Measurements from ENCODE around the gene TLCD3B.

TLCD3B gene

GRCh38 chr16:30054959-30055553 is 24.0 kb upstream of the TLCD3B start:
- no peak overlapping the region for H3K9ac ChIP-seq (ENCODE audit: low read length)
- H3K27ac ChIP-seq (ENCODE audit: low read depth, low read length): no peak overlapping the region
- H3K4me2 ChIP-seq (ENCODE audit: low read length): no peak overlapping the region
- no CpG with 5 or more reads among the region's 10 CpGs for WGBS (ENCODE audit: extremely low coverage, insufficient coverage, insufficient read length)
- no peak overlapping the region for H4K8ac ChIP-seq (ENCODE audit: low read depth, low read length)
- H2BK5ac ChIP-seq (ENCODE audit: low read depth, low read length, poor library complexity): no peak overlapping the region
- peaks cover 2% of the 10 kb centered on the region for H3K79me2 ChIP-seq (ENCODE audit: control insufficient read depth, insufficient read depth, low read length, poor library complexity)
- peaks cover 0 to 1% of the 10 kb centered on the region in 2 experiments for H3K36me3 ChIP-seq (ENCODE audit: control insufficient read depth in 1 of 2, insufficient read depth in 2 of 2, low read length in 2 of 2)
- no peak overlapping the region for H4K12ac ChIP-seq (ENCODE audit: low read depth, low read length)
- no peak overlapping the region for H3K4me3 ChIP-seq (ENCODE audit: low read depth, low read length)
- H3K9me3 ChIP-seq (ENCODE audit: insufficient read depth, low read depth, low read length): peaks cover 3% of the 10 kb centered on the region
- no peak overlapping the region for H3K18ac ChIP-seq (ENCODE audit: low read length)
- peak; percentile 34 to 51 for DNase-seq
- no peaks in the 10 kb centered on the region for H3K27me3 ChIP-seq (ENCODE audit: insufficient read depth, low read length)
- H2BK120ac ChIP-seq (ENCODE audit: insufficient read depth, low read length, poor library complexity): no peak overlapping the region
- H3K79me1 ChIP-seq (ENCODE audit: low read length): peaks cover 5% of the 10 kb centered on the region
- H3K14ac ChIP-seq (ENCODE audit: low read length): no peak overlapping the region
- no peak overlapping the region for H3K4ac ChIP-seq (ENCODE audit: low read depth, low read length)
- H3K4me1 ChIP-seq (ENCODE audit: control insufficient read depth in 1 of 2, insufficient read depth in 2 of 2, low read length in 2 of 2): peaks cover 3 to 14% of the 10 kb centered on the region in 2 experiments
- no peak overlapping the region for H3K23ac ChIP-seq (ENCODE audit: low read length)
- H2AK5ac ChIP-seq (ENCODE audit: low read length): no peak overlapping the region
- no peak overlapping the region for H2BK12ac ChIP-seq (ENCODE audit: low read length)
- no peak overlapping the region for H4K91ac ChIP-seq (ENCODE audit: low read depth, low read length)
- no peak overlapping the region for H2AFZ ChIP-seq (ENCODE audit: insufficient read depth, low read length, poor library complexity)

DNA sequence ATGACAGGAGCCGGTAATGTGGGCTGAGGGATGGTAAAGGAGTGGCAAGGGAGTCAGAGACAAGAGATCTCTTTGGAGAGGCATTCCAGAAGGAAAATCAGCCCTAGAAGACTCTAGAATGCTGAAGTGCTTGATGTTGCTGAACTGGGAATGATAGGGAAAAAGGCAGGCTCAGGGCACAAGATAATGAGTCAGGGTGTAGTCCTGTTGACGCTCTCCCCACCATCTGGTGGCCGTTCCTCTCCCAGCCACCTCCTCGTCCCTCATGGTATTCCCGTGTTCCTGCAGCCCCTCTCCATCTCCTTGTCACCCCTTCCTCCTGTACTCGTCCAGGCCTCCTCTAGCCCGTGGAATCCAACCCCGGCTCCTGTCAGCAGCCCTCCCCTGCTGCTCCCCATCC is 23.4 kb upstream of the TLCD3B start:
- no peak overlapping the region for H3K4me3 ChIP-seq (ENCODE audit: low read depth, low read length)
- no peak overlapping the region for H2BK5ac ChIP-seq (ENCODE audit: low read depth, low read length, poor library complexity)

GRCh38 chr16:30053376-30054015 is 22.4 kb upstream of the TLCD3B start:
- H3K4me3 ChIP-seq (ENCODE audit: low read depth, low read length): peak overlapping the region; percentile 73
- H2BK120ac ChIP-seq (ENCODE audit: insufficient read depth, low read length, poor library complexity): no peak overlapping the region
- no peak overlapping the region for H3K27ac ChIP-seq (ENCODE audit: low read depth, low read length)
- peaks cover 5% of the 10 kb centered on the region for H3K79me1 ChIP-seq (ENCODE audit: low read length)
- no peak overlapping the region for H3K23ac ChIP-seq (ENCODE audit: low read length)
- no peak overlapping the region for H2BK12ac ChIP-seq (ENCODE audit: low read length)
- no peak overlapping the region for H2BK5ac ChIP-seq (ENCODE audit: low read depth, low read length, poor library complexity)
- peaks cover 3 to 14% of the 10 kb centered on the region in 2 experiments for H3K4me1 ChIP-seq (ENCODE audit: control insufficient read depth in 1 of 2, insufficient read depth in 2 of 2, low read length in 2 of 2)
- WGBS (ENCODE audit: extremely low coverage, insufficient coverage, insufficient read length): no CpG with 5 or more reads among the region's 19 CpGs
- H4K91ac ChIP-seq (ENCODE audit: low read depth, low read length): peak overlapping the region; percentile 38
- H4K12ac ChIP-seq (ENCODE audit: low read depth, low read length): no peak overlapping the region
- H2AK5ac ChIP-seq (ENCODE audit: low read length): no peak overlapping the region
- H3K4me2 ChIP-seq (ENCODE audit: low read length): peak overlapping the region; percentile 98
- H3K79me2 ChIP-seq (ENCODE audit: control insufficient read depth, insufficient read depth, low read length, poor library complexity): peaks cover 2% of the 10 kb centered on the region
- no peaks in the 10 kb centered on the region for H3K36me3 ChIP-seq (ENCODE audit: control insufficient read depth in 1 of 2, insufficient read depth in 2 of 2, low read length in 2 of 2)
- peak overlapping the region; percentile 68 for H2AFZ ChIP-seq (ENCODE audit: insufficient read depth, low read length, poor library complexity)
- H3K9me3 ChIP-seq (ENCODE audit: insufficient read depth, low read depth, low read length): peaks cover 3% of the 10 kb centered on the region
- DNase-seq: peak; percentile 64 to 73
- no peak overlapping the region for H3K4ac ChIP-seq (ENCODE audit: low read depth, low read length)
- H4K8ac ChIP-seq (ENCODE audit: low read depth, low read length): peak overlapping the region; percentile 44
- H3K18ac ChIP-seq (ENCODE audit: low read length): no peak overlapping the region
- no peaks in the 10 kb centered on the region for H3K27me3 ChIP-seq (ENCODE audit: insufficient read depth, low read length)
- peak overlapping the region; percentile 69 for H3K9ac ChIP-seq (ENCODE audit: low read length)
- H3K14ac ChIP-seq (ENCODE audit: low read length): no peak overlapping the region

More for the DNA sequence above, 23.4 kb upstream of the TLCD3B start:
- H2AFZ ChIP-seq (ENCODE audit: insufficient read depth, low read length, poor library complexity): no peak overlapping the region
- peak overlapping the region; percentile 18 for H3K23ac ChIP-seq (ENCODE audit: low read length)
- no peak overlapping the region for H3K4ac ChIP-seq (ENCODE audit: low read depth, low read length)
- H3K9ac ChIP-seq (ENCODE audit: low read length): peak overlapping the region; percentile 33
- H2BK120ac ChIP-seq (ENCODE audit: insufficient read depth, low read length, poor library complexity): no peak overlapping the region
- no peak overlapping the region for H4K91ac ChIP-seq (ENCODE audit: low read depth, low read length)
- H3K18ac ChIP-seq (ENCODE audit: low read length): no peak overlapping the region
- peaks cover 3 to 14% of the 10 kb centered on the region in 2 experiments for H3K4me1 ChIP-seq (ENCODE audit: control insufficient read depth in 1 of 2, insufficient read depth in 2 of 2, low read length in 2 of 2)
- no peak overlapping the region for H2AK5ac ChIP-seq (ENCODE audit: low read length)
- no peak overlapping the region for H3K14ac ChIP-seq (ENCODE audit: low read length)
- no peaks in the 10 kb centered on the region for H3K27me3 ChIP-seq (ENCODE audit: insufficient read depth, low read length)
- no peak overlapping the region for H2BK12ac ChIP-seq (ENCODE audit: low read length)
- no peaks in the 10 kb centered on the region for H3K36me3 ChIP-seq (ENCODE audit: control insufficient read depth in 1 of 2, insufficient read depth in 2 of 2, low read length in 2 of 2)
- H3K4me2 ChIP-seq (ENCODE audit: low read length): no peak overlapping the region
- no peak overlapping the region for H3K27ac ChIP-seq (ENCODE audit: low read depth, low read length)
- H4K8ac ChIP-seq (ENCODE audit: low read depth, low read length): no peak overlapping the region
- DNase-seq: no peak
- peaks cover 3% of the 10 kb centered on the region for H3K9me3 ChIP-seq (ENCODE audit: insufficient read depth, low read depth, low read length)
- H3K79me2 ChIP-seq (ENCODE audit: control insufficient read depth, insufficient read depth, low read length, poor library complexity): peaks cover 2% of the 10 kb centered on the region
- peaks cover 5% of the 10 kb centered on the region for H3K79me1 ChIP-seq (ENCODE audit: low read length)
- no CpG with 5 or more reads among the region's 8 CpGs for WGBS (ENCODE audit: extremely low coverage, insufficient coverage, insufficient read length)
- H4K12ac ChIP-seq (ENCODE audit: low read depth, low read length): no peak overlapping the region

GRCh38 chr16:30052671-30053372 is 21.8 kb upstream of the TLCD3B start:
- no peak overlapping the region for H3K23ac ChIP-seq (ENCODE audit: low read length)
- H3K4me2 ChIP-seq (ENCODE audit: low read length): peak overlapping the region; percentile 98
- peak; percentile 94 to 98 for DNase-seq
- WGBS (ENCODE audit: extremely low coverage, insufficient coverage, insufficient read length): no CpG with 5 or more reads among the region's 58 CpGs
- no peaks in the 10 kb centered on the region for H3K27me3 ChIP-seq (ENCODE audit: insufficient read depth, low read length)
- H4K12ac ChIP-seq (ENCODE audit: low read depth, low read length): peak overlapping the region; percentile 90
- peaks cover 3 to 14% of the 10 kb centered on the region in 2 experiments for H3K4me1 ChIP-seq (ENCODE audit: control insufficient read depth in 1 of 2, insufficient read depth in 2 of 2, low read length in 2 of 2)
- peak overlapping the region; percentile 46 for H3K4ac ChIP-seq (ENCODE audit: low read depth, low read length)
- peak overlapping the region; percentile 61 for H2BK12ac ChIP-seq (ENCODE audit: low read length)
- H3K14ac ChIP-seq (ENCODE audit: low read length): peak overlapping the region; percentile 93
- H3K18ac ChIP-seq (ENCODE audit: low read length): peak overlapping the region; percentile 92
- peak overlapping the region; percentile 92 for H2AFZ ChIP-seq (ENCODE audit: insufficient read depth, low read length, poor library complexity)
- H3K9me3 ChIP-seq (ENCODE audit: insufficient read depth, low read depth, low read length): peaks cover 3% of the 10 kb centered on the region
- H3K4me3 ChIP-seq (ENCODE audit: low read depth, low read length): peak overlapping the region; percentile 73
- peak overlapping the region; percentile 60 for H2BK120ac ChIP-seq (ENCODE audit: insufficient read depth, low read length, poor library complexity)
- H4K91ac ChIP-seq (ENCODE audit: low read depth, low read length): peak overlapping the region; percentile 83
- peaks cover 5% of the 10 kb centered on the region for H3K79me1 ChIP-seq (ENCODE audit: low read length)
- H4K8ac ChIP-seq (ENCODE audit: low read depth, low read length): peak overlapping the region; percentile 93
- peak overlapping the region; percentile 69 for H3K9ac ChIP-seq (ENCODE audit: low read length)
- H2AK5ac ChIP-seq (ENCODE audit: low read length): no peak overlapping the region
- H3K79me2 ChIP-seq (ENCODE audit: control insufficient read depth, insufficient read depth, low read length, poor library complexity): peaks cover 2% of the 10 kb centered on the region
- no peak overlapping the region for H3K27ac ChIP-seq (ENCODE audit: low read depth, low read length)
- no peak overlapping the region for H2BK5ac ChIP-seq (ENCODE audit: low read depth, low read length, poor library complexity)
- H3K36me3 ChIP-seq (ENCODE audit: control insufficient read depth in 1 of 2, insufficient read depth in 2 of 2, low read length in 2 of 2): no peaks in the 10 kb centered on the region
